ENCODE results near the gene RPL13A. TPM values are rescaled to one million over a fixed set of nuclear protein-coding genes. Genes with fewer than 3 reads are reported as not detected.

Gene RPL13A
- polyA plus RNA-seq, 1 of the 3 experiments (the other 2 are of a cell fraction), result 2,748 TPM

DNA sequence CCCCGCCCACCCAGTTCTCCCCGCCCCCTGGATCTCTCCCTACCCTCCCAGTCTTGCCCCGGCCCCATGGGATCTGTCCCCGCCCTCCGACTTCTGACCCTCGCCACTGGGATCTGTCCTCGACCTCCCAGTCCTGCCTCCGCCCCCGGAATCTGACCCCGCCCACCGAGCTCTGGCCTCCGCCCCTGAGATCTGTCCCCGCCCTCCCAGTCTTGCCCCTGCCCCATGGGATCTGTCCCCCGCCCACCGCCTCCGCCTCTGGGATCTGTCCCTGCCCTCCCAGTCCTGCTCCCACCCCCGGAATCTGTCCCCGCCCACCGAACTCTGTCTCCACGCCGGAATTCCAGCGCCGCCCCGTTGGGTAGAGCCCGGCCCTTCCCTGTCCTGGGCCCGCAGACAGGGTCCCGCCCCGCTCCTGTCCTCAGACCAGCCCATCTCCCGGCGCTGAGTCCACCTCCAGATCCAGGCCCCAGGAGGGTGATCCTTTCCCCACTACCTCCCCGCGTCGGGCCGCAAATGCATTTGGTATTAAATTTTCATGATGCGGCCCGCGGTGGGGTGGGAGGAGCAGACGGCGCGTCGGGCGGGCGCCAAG lies 44.5 kb upstream of the RPL13A start:
- Histone ChIP-seq H3K4me3 (ENCODE audit: low read depth in 2 of 2, low read length in 1 of 2) (peak overlapping the region; percentile 62 to 66), H2AFZ (ENCODE audit: low read depth) (peak overlapping the region; percentile 98), H3K9me3 (no peaks in the 10 kb centered on the region), H3K9ac (peak overlapping the region; percentile 57; the same call in 1 of the 2 replicates), H3K36me3 (replicated peaks in 1 of 2; ENCODE audit: control insufficient read depth in 1 of 2, insufficient read depth in 2 of 2, low read length in 1 of 2) (peaks cover 0 to 4% of the 10 kb centered on the region in 2 experiments), H3K27me3 (ENCODE audit: insufficient read depth) (peaks cover 39% of the 10 kb centered on the region), H3K4me2 (peak overlapping the region; percentile 96), H4K20me1 (ENCODE audit: insufficient read depth) (no peaks in the 10 kb centered on the region; the same call in 1 of the 2 replicates), H3K4me1 (ENCODE audit: control insufficient read depth in 1 of 2, insufficient read depth in 2 of 2, low read depth in 1 of 2, low read length in 1 of 2) (peaks cover 0 to 22% of the 10 kb centered on the region in 2 experiments; a peak in 1 of 4 replicates), H3K9me2 (no peaks in the 10 kb centered on the region), H3K27ac (ENCODE audit: low read depth in 2 of 2, low read length in 1 of 2) (peak overlapping the region; percentile 54 to 79), H3F3A (replicated peaks; ENCODE audit: insufficient read depth) (peaks cover 22% of the 10 kb centered on the region), H3K79me2 (ENCODE audit: insufficient read depth) (no peaks in the 10 kb centered on the region)
- CTCF ChIA-PET, result interaction anchor here (0.7 to 11.2 kb wide), 19 partner anchors 8 to 214 kb away, joined by 3 to 149 read pairs (median 5); partner anchors contain the start of genes DKKL1, KASH5 and PIH1D1
- POLR2A ChIA-PET, result interaction anchor here (1.4 kb wide), 1 partner anchor 9 kb away, joined by 4 read pairs; the partner anchor contains the start of gene PIH1D1
- 2% methylated on average over 42 of the region's 43 CpGs for WGBS (ENCODE audit: low lambda C conversion rate)
- DNase-seq, result peak; percentile 91
- TF ChIP-seq PBX3 (IDR thresholded peaks at IDR 0.05), result no peak
- TF ChIP-seq, protein P1, sequence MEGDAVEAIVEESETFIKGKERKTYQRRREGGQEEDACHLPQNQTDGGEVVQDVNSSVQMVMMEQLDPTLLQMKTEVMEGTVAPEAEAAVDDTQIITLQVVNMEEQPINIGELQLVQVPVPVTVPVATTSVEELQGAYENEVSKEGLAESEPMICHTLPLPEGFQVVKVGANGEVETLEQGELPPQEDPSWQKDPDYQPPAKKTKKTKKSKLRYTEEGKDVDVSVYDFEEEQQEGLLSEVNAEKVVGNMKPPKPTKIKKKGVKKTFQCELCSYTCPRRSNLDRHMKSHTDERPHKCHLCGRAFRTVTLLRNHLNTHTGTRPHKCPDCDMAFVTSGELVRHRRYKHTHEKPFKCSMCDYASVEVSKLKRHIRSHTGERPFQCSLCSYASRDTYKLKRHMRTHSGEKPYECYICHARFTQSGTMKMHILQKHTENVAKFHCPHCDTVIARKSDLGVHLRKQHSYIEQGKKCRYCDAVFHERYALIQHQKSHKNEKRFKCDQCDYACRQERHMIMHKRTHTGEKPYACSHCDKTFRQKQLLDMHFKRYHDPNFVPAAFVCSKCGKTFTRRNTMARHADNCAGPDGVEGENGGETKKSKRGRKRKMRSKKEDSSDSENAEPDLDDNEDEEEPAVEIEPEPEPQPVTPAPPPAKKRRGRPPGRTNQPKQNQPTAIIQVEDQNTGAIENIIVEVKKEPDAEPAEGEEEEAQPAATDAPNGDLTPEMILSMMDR (IDR thresholded peaks at IDR 0.05), result no peak
- TF ChIP-seq GATA2 (CRISPR knock-in tag; IDR thresholded peaks at IDR 0.05), result no peak
- TF ChIP-seq TCF12 (IDR thresholded peaks at IDR 0.05), result no peak
- TF ChIP-seq TEAD4 (IDR thresholded peaks at IDR 0.05; ENCODE audit: borderline replicate concordance, insufficient read depth), result no peak
- TF ChIP-seq MXI1 (IDR thresholded peaks at IDR 0.05; ENCODE audit: low read depth, low read length), result no peak
- no peak for TF ChIP-seq TAF1 (IDR thresholded peaks at IDR 0.05; ENCODE audit: borderline replicate concordance, low read depth, low read length)

GRCh38 chr19:49443366-49444099 lies 43.9 kb upstream of the RPL13A start:
- peaks cover 23% of the 10 kb centered on the region for H3F3A ChIP-seq (replicated peaks; ENCODE audit: insufficient read depth)
- peaks cover 2% of the 10 kb centered on the region; the same call in 1 of the 2 replicates for H3K79me2 ChIP-seq (ENCODE audit: insufficient read depth)
- H3K4me2 ChIP-seq, result peak overlapping the region; percentile 96
- peaks cover 33% of the 10 kb centered on the region for H3K27me3 ChIP-seq (ENCODE audit: insufficient read depth)
- POLR2A ChIA-PET, result interaction anchor here (1.4 kb wide), 1 partner anchor 8 kb away, joined by 4 read pairs; the partner anchor contains the start of gene PIH1D1
- peak overlapping the region; percentile 62 to 66 for H3K4me3 ChIP-seq (ENCODE audit: low read depth in 2 of 2, low read length in 1 of 2)
- H3K36me3 ChIP-seq (replicated peaks in 1 of 2; ENCODE audit: control insufficient read depth in 1 of 2, insufficient read depth in 2 of 2, low read length in 1 of 2), result peaks cover 1 to 7% of the 10 kb centered on the region in 2 experiments
- H2AFZ ChIP-seq (ENCODE audit: low read depth), result peak overlapping the region; percentile 98
- H4K20me1 ChIP-seq (ENCODE audit: insufficient read depth), result no peaks in the 10 kb centered on the region; the same call in 1 of the 2 replicates
- no peaks in the 10 kb centered on the region for H3K9me2 ChIP-seq
- under 1% methylated on average over 30 of the region's 47 CpGs for WGBS (ENCODE audit: low lambda C conversion rate)
- peaks cover 0 to 22% of the 10 kb centered on the region in 2 experiments; a peak in 1 of 4 replicates for H3K4me1 ChIP-seq (ENCODE audit: control insufficient read depth in 1 of 2, insufficient read depth in 2 of 2, low read depth in 1 of 2, low read length in 1 of 2)
- CTCF ChIA-PET, result interaction anchor here (0.5 to 11.2 kb wide), 24 partner anchors 8 to 1273 kb away, joined by 3 to 149 read pairs (median 4); partner anchors contain the start of genes CGB7, DKKL1, KASH5 and PIH1D1
- peak overlapping the region; percentile 57; the same call in 1 of the 2 replicates for H3K9ac ChIP-seq
- H3K9me3 ChIP-seq, result no peaks in the 10 kb centered on the region
- H3K27ac ChIP-seq (ENCODE audit: low read depth in 2 of 2, low read length in 1 of 2), result peak overlapping the region; percentile 54 to 79
- peak; percentile 91 for DNase-seq
- TF ChIP-seq REST (IDR thresholded peaks at IDR 0.05; ENCODE audit: low read depth, low read length) (0 out of 2 replicates have a peak, but pooled peaks have one; percentile 3), FOXJ3 (CRISPR knock-in tag; IDR thresholded peaks at IDR 0.05) (no peak), USF1 (IDR thresholded peaks at IDR 0.05; ENCODE audit: borderline replicate concordance, low read depth) (no peak), GABPA (IDR thresholded peaks at IDR 0.05; ENCODE audit: low read depth) (peak; percentile 50)
- TF ChIP-seq, protein P2, sequence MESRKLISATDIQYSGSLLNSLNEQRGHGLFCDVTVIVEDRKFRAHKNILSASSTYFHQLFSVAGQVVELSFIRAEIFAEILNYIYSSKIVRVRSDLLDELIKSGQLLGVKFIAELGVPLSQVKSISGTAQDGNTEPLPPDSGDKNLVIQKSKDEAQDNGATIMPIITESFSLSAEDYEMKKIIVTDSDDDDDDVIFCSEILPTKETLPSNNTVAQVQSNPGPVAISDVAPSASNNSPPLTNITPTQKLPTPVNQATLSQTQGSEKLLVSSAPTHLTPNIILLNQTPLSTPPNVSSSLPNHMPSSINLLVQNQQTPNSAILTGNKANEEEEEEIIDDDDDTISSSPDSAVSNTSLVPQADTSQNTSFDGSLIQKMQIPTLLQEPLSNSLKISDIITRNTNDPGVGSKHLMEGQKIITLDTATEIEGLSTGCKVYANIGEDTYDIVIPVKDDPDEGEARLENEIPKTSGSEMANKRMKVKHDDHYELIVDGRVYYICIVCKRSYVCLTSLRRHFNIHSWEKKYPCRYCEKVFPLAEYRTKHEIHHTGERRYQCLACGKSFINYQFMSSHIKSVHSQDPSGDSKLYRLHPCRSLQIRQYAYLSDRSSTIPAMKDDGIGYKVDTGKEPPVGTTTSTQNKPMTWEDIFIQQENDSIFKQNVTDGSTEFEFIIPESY (IDR thresholded peaks at IDR 0.05; ENCODE audit: borderline replicate concordance, low read depth), result peak; percentile 72; the same call in 1 of the 2 replicates

Data from SK-N-SH (cell line).